SH-SY5Y (cell line): Measurements from ENCODE around the gene TRIM44.

Source experiments
- GATA2 ChIP-seq: IDR thresholded peaks from 2 replicates; pipeline ENCODE4 v1.6.1; 2011; ENCODE audit warnings: mild to moderate bottlenecking, low read depth, low read length
- GATA3 ChIP-seq: IDR thresholded peaks from 2 replicates; pipeline ENCODE4 v1.6.1; 2011; ENCODE audit warnings: low read depth, mild to moderate bottlenecking, low read length, moderate library complexity

- TF ChIP-seq GATA2 (no peak), GATA3 (no peak)
These were observed 191.4 kb downstream of the TRIM44 start for GRCh38 chr11:35853971-35854370.
